Measurements from ENCODE around the gene HOXB7.

GRCh38 chr17:48600244-48601098, 10.3 kb downstream of the HOXB7 start:
- TF ChIP-seq CTCF (IDR thresholded peaks at IDR 0.05) = no peak
- TF ChIP-seq POLR2A (IDR thresholded peaks at IDR 0.05) = no peak
